Liver (tissue), 3 donors: ENCODE results near the gene SEC14L5.

ENCODE experiments used
- EGR1 ChIP-seq, 2 donors: IDR thresholded peaks; 2 replicates each; pipeline ENCODE4 v1.6.1; 2016 to 2018; ENCODE audit warnings: antibody characterized with exemption in 2 of 2, low read depth in 2 of 2
- FOXA1 ChIP-seq: IDR thresholded peaks from 2 replicates; pipeline ENCODE4 v1.6.1; 2016; ENCODE audit warnings: antibody characterized with exemption
- GABPA ChIP-seq, 2 donors: IDR thresholded peaks in 1 of 2; conservative IDR thresholded peaks in 1 of 2; 2 replicates each; pipeline ENCODE4 v1.6.1; 2016; ENCODE audit warnings: antibody characterized with exemption in 2 of 2, mild to moderate bottlenecking in 1 of 2, moderate library complexity in 1 of 2
- HNF4G ChIP-seq: IDR thresholded peaks from 2 replicates; pipeline ENCODE4 v1.6.1; 2016; ENCODE audit warnings: antibody characterized with exemption
- JUND ChIP-seq, 2 donors: IDR thresholded peaks; 2 replicates each; pipeline ENCODE4 v1.6.1; 2016; ENCODE audit warnings: antibody characterized with exemption in 2 of 2
- NR2F2 ChIP-seq: IDR thresholded peaks from 2 replicates; pipeline ENCODE4 v1.6.1; 2016; ENCODE audit warnings: antibody characterized with exemption
- RAD21 ChIP-seq, 2 donors: IDR thresholded peaks; 2 replicates each; pipeline ENCODE4 v1.6.1; 2016; ENCODE audit warnings: antibody characterized with exemption in 2 of 2, mild to moderate bottlenecking in 2 of 2
- SP1 ChIP-seq: IDR thresholded peaks from 2 replicates; pipeline ENCODE4 v1.6.1; 2018; ENCODE audit warnings: antibody characterized with exemption, mild to moderate bottlenecking
- TAF1 ChIP-seq: conservative IDR thresholded peaks from 2 replicates; pipeline ENCODE4 v1.6.1; 2016; ENCODE audit warnings: antibody characterized with exemption, mild to moderate bottlenecking
- YY1 ChIP-seq: IDR thresholded peaks from 2 replicates; pipeline ENCODE4 v1.6.1; 2016; ENCODE audit warnings: antibody characterized with exemption, mild to moderate bottlenecking
- TF ChIP-seq, protein P1 (sequence below): fragments of 150-350 bp; IDR thresholded peaks from 2 replicates; pipeline ENCODE4 v1.5.1; 2017; ENCODE audit warnings: improper control_type of control experiment, low read depth, low read length; ENCODE audit not compliant: missing input control
- TF ChIP-seq, protein P2 (sequence below): IDR thresholded peaks from 2 replicates; pipeline ENCODE4 v1.6.1; 2016; ENCODE audit warnings: antibody characterized with exemption, mild to moderate bottlenecking
- TF ChIP-seq, protein P3 (sequence below): IDR thresholded peaks from 2 replicates; pipeline ENCODE4 v1.6.1; 2016; ENCODE audit warnings: antibody characterized with exemption
- TF ChIP-seq, protein P4 (sequence below): IDR thresholded peaks from 2 replicates; pipeline ENCODE4 v1.6.1; 2016; ENCODE audit warnings: antibody characterized with exemption
- donor health status: healthy.
- donor health status: healthy.

DNA sequence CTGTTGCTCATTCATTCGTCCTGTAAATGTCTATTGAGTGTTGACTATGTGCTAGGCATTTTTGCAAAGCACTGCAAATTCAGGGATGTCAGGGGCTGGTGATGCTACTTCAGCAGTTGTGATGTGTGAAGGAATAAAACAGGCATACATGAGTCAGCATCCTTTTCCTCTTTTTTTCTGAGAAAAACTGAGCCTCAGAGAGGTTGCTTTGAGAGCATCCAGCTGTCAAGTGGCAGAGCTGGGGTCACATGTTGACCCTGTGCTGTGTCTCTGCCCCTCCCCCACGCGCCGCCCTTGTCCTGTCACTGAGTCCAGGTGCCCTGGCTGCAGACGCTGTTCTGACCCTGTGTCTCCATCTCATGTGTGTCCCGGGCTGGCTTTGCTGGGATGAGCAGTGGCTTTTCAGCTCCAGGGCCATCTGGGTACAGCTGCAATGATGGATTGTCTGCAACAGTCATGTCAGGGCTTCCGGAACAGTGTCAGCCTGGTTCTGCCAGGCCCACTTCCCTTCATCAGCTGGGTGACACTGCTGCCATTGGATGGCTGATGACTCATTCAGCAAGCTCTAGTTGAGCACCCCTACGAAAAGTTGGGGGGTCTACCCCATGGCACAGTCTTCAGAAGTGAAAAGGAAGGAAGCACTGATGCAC, 14.9 kb downstream of the SEC14L5 start:
- TF ChIP-seq, protein P1, sequence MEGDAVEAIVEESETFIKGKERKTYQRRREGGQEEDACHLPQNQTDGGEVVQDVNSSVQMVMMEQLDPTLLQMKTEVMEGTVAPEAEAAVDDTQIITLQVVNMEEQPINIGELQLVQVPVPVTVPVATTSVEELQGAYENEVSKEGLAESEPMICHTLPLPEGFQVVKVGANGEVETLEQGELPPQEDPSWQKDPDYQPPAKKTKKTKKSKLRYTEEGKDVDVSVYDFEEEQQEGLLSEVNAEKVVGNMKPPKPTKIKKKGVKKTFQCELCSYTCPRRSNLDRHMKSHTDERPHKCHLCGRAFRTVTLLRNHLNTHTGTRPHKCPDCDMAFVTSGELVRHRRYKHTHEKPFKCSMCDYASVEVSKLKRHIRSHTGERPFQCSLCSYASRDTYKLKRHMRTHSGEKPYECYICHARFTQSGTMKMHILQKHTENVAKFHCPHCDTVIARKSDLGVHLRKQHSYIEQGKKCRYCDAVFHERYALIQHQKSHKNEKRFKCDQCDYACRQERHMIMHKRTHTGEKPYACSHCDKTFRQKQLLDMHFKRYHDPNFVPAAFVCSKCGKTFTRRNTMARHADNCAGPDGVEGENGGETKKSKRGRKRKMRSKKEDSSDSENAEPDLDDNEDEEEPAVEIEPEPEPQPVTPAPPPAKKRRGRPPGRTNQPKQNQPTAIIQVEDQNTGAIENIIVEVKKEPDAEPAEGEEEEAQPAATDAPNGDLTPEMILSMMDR, result no peak
- TF ChIP-seq GABPA (IDR thresholded peaks at IDR 0.05 in 1 of 2, conservative IDR thresholded peaks at IDR 0.05 in 1 of 2), result no peak
- TF ChIP-seq, protein P2, sequence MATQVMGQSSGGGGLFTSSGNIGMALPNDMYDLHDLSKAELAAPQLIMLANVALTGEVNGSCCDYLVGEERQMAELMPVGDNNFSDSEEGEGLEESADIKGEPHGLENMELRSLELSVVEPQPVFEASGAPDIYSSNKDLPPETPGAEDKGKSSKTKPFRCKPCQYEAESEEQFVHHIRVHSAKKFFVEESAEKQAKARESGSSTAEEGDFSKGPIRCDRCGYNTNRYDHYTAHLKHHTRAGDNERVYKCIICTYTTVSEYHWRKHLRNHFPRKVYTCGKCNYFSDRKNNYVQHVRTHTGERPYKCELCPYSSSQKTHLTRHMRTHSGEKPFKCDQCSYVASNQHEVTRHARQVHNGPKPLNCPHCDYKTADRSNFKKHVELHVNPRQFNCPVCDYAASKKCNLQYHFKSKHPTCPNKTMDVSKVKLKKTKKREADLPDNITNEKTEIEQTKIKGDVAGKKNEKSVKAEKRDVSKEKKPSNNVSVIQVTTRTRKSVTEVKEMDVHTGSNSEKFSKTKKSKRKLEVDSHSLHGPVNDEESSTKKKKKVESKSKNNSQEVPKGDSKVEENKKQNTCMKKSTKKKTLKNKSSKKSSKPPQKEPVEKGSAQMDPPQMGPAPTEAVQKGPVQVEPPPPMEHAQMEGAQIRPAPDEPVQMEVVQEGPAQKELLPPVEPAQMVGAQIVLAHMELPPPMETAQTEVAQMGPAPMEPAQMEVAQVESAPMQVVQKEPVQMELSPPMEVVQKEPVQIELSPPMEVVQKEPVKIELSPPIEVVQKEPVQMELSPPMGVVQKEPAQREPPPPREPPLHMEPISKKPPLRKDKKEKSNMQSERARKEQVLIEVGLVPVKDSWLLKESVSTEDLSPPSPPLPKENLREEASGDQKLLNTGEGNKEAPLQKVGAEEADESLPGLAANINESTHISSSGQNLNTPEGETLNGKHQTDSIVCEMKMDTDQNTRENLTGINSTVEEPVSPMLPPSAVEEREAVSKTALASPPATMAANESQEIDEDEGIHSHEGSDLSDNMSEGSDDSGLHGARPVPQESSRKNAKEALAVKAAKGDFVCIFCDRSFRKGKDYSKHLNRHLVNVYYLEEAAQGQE, result no peak
- TF ChIP-seq SP1, result no peak
- TF ChIP-seq, protein P3, sequence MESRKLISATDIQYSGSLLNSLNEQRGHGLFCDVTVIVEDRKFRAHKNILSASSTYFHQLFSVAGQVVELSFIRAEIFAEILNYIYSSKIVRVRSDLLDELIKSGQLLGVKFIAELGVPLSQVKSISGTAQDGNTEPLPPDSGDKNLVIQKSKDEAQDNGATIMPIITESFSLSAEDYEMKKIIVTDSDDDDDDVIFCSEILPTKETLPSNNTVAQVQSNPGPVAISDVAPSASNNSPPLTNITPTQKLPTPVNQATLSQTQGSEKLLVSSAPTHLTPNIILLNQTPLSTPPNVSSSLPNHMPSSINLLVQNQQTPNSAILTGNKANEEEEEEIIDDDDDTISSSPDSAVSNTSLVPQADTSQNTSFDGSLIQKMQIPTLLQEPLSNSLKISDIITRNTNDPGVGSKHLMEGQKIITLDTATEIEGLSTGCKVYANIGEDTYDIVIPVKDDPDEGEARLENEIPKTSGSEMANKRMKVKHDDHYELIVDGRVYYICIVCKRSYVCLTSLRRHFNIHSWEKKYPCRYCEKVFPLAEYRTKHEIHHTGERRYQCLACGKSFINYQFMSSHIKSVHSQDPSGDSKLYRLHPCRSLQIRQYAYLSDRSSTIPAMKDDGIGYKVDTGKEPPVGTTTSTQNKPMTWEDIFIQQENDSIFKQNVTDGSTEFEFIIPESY, result no peak
- no peak for TF ChIP-seq YY1
- TF ChIP-seq EGR1 (IDR thresholded peaks at IDR 0.05; ENCODE audit: low read depth in 2 of 2), result no peak
- TF ChIP-seq FOXA1, result no peak
- no peak for TF ChIP-seq NR2F2
- no peak for TF ChIP-seq JUND (IDR thresholded peaks at IDR 0.05)
- TF ChIP-seq, protein P4, sequence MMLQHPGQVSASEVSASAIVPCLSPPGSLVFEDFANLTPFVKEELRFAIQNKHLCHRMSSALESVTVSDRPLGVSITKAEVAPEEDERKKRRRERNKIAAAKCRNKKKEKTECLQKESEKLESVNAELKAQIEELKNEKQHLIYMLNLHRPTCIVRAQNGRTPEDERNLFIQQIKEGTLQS, result no peak
- TF ChIP-seq RAD21 (IDR thresholded peaks at IDR 0.05), result no peak
- TF ChIP-seq TAF1, result no peak
- no peak for TF ChIP-seq HNF4G
